IPS-NIHi11 (cell line): Measurements from ENCODE around the gene NACA2.
A peak's percentile ranks its signal among the peaks of the same experiment; 100 is the strongest.
"Not testable (repeated sequence)": the region's sequence is repeated elsewhere in the genome, so short reads cannot be mapped to it uniquely, and the experiment has no call there.

ENCODE experiments used
- DNase-seq: peaks from one replicate; pipeline ENCODE4 v3.0.0; 2012; ENCODE audit warnings: mixed read lengths, low spot score

Gene NACA2

GRCh38 chr17:61599608-61600007 is 8.6 kb upstream of the NACA2 start:
- no peak for DNase-seq

GRCh38 chr17:61598014-61598413 is 7.0 kb upstream of the NACA2 start:
- no peak for DNase-seq

GRCh38 chr17:61597607-61598006 is 6.6 kb upstream of the NACA2 start:
- no peak for DNase-seq

GRCh38 chr17:61595418-61596186 is 4.6 kb upstream of the NACA2 start:
- no peak for DNase-seq

- no peak for DNase-seq
Observed at GRCh38 chr17:61594294-61594825, 3.3 kb upstream of the NACA2 start.

GRCh38 chr17:61593426-61593825 is 2.4 kb upstream of the NACA2 start:
- DNase-seq: no peak

- DNase-seq: no peak
Observed at GRCh38 chr17:61591930-61592329, 911 bp upstream of the NACA2 start.

GRCh38 chr17:61589990-61590389 is 1.0 kb downstream of the NACA2 start:
- DNase-seq: no peak

GRCh38 chr17:61587807-61588660 is 3.0 kb downstream of the NACA2 start:
- DNase-seq: no peak

GRCh38 chr17:61587242-61587641 is 3.8 kb downstream of the NACA2 start:
- no peak for DNase-seq

- DNase-seq: not testable (repeated sequence)
Observed at GRCh38 chr17:61586622-61587021, 4.4 kb downstream of the NACA2 start.

GRCh38 chr17:61586031-61586566 is 4.9 kb downstream of the NACA2 start:
- DNase-seq: no peak

- no peak for DNase-seq
Observed at GRCh38 chr17:61584866-61585265, 6.2 kb downstream of the NACA2 start.

- no peak for DNase-seq
Observed at GRCh38 chr17:61584266-61584665, 6.8 kb downstream of the NACA2 start.

- DNase-seq: no peak
Observed at GRCh38 chr17:61583660-61584264, 7.3 kb downstream of the NACA2 start.

- DNase-seq: peak; percentile 33
Observed at GRCh38 chr17:61583242-61583641, 7.8 kb downstream of the NACA2 start.

GRCh38 chr17:61582593-61582992 is 8.4 kb downstream of the NACA2 start:
- no peak for DNase-seq

GRCh38 chr17:61581611-61582349 is 9.2 kb downstream of the NACA2 start:
- DNase-seq: no peak

GRCh38 chr17:61580502-61580901 is 10.5 kb downstream of the NACA2 start:
- no peak for DNase-seq

- no peak for DNase-seq
Observed at GRCh38 chr17:61579961-61580360, 11.1 kb downstream of the NACA2 start.

GRCh38 chr17:61579347-61579746 is 11.7 kb downstream of the NACA2 start:
- no peak for DNase-seq

- no peak for DNase-seq
Observed at GRCh38 chr17:61578645-61579044, 12.4 kb downstream of the NACA2 start.
